ENCODE data around the gene S100A14. TPM values are rescaled to one million over a fixed set of nuclear protein-coding genes. Genes with fewer than 3 reads are reported as not detected.
"Not testable (repeated sequence)": the region's sequence is repeated elsewhere in the genome, so short reads cannot be mapped to it uniquely, and the experiment has no call there.

The S100A14 gene
- total and polyA plus RNA-seq, 4 donors: 2.5 to 91.2 TPM; not detected in 2

GRCh38 chr1:153582836-153583235, 33.3 kb downstream of the S100A14 start:
- H3K27ac ChIP-seq (ENCODE audit: low read depth in 1 of 2, low read length in 2 of 2); H3K4me1 ChIP-seq (ENCODE audit: control insufficient read depth in 1 of 2, insufficient read depth in 2 of 2, low read length in 2 of 2); H3K36me3 ChIP-seq (ENCODE audit: control insufficient read depth in 1 of 2, insufficient read depth in 2 of 2, low read length in 1 of 2); DNase-seq; H3K9me3 ChIP-seq (ENCODE audit: control insufficient read depth, low read length); ATAC-seq (ENCODE audit: low FRiP score); H3K4me3 ChIP-seq (ENCODE audit: low read length in 2 of 2); H3K27me3 ChIP-seq (ENCODE audit: control insufficient read depth in 1 of 2, insufficient read depth in 2 of 2, low read length in 1 of 2); intact Hi-C loops (cut with DNase I): not testable (repeated sequence)
- WGBS, 2 donors: 93% methylated on average over 29 to 34 of the region's 34 CpGs

GRCh38 chr1:153578936-153579335, 37.2 kb downstream of the S100A14 start:
- 93 to 94% methylated on average over 3 of the region's 3 CpGs for WGBS, 2 donors
- no peak overlapping the region for H3K4me3 ChIP-seq (ENCODE audit: low read length in 2 of 2)
- no peaks in the 10 kb centered on the region for H3K9me3 ChIP-seq (ENCODE audit: control insufficient read depth, low read length)
- DNase-seq (no peak), ATAC-seq (ENCODE audit: low FRiP score) (no peak)
- no peaks in the 10 kb centered on the region for H3K27me3 ChIP-seq (ENCODE audit: control insufficient read depth in 1 of 2, insufficient read depth in 2 of 2, low read length in 1 of 2)
- H3K27ac ChIP-seq (ENCODE audit: low read depth in 1 of 2, low read length in 2 of 2): no peak overlapping the region
- no peaks in the 10 kb centered on the region for H3K4me1 ChIP-seq (ENCODE audit: control insufficient read depth in 1 of 2, insufficient read depth in 2 of 2, low read length in 2 of 2)
- intact Hi-C loops (cut with DNase I): loop anchor here in 1 of 2 donors (10.0 kb wide), 1 partner anchor 96 kb away; the partner anchor contains the start of genes ILF2 and NPR1
- no peaks in the 10 kb centered on the region for H3K36me3 ChIP-seq (ENCODE audit: control insufficient read depth in 1 of 2, insufficient read depth in 2 of 2, low read length in 1 of 2)

GRCh38 chr1:153578490-153578889, 37.6 kb downstream of the S100A14 start:
- H3K4me3 ChIP-seq (ENCODE audit: low read length in 2 of 2): no peak overlapping the region
- DNase-seq: no peak
- ATAC-seq (ENCODE audit: low FRiP score): no peak
- H3K4me1 ChIP-seq (ENCODE audit: control insufficient read depth in 1 of 2, insufficient read depth in 2 of 2, low read length in 2 of 2): no peaks in the 10 kb centered on the region
- H3K27ac ChIP-seq (ENCODE audit: low read depth in 1 of 2, low read length in 2 of 2): no peak overlapping the region
- H3K27me3 ChIP-seq (ENCODE audit: control insufficient read depth in 1 of 2, insufficient read depth in 2 of 2, low read length in 1 of 2): no peaks in the 10 kb centered on the region
- intact Hi-C loops (cut with DNase I): loop anchor here in 1 of 2 donors (10.0 kb wide), 1 partner anchor 96 kb away; the partner anchor contains the start of genes ILF2 and NPR1
- H3K9me3 ChIP-seq (ENCODE audit: control insufficient read depth, low read length): no peaks in the 10 kb centered on the region
- H3K36me3 ChIP-seq (ENCODE audit: control insufficient read depth in 1 of 2, insufficient read depth in 2 of 2, low read length in 1 of 2): no peaks in the 10 kb centered on the region

GRCh38 chr1:153577624-153578051, 38.5 kb downstream of the S100A14 start:
- Histone ChIP-seq H3K36me3 (ENCODE audit: control insufficient read depth in 1 of 2, insufficient read depth in 2 of 2, low read length in 1 of 2) (no peaks in the 10 kb centered on the region), H3K27ac (ENCODE audit: low read depth in 1 of 2, low read length in 2 of 2) (no peak overlapping the region), H3K27me3 (ENCODE audit: control insufficient read depth in 1 of 2, insufficient read depth in 2 of 2, low read length in 1 of 2) (no peaks in the 10 kb centered on the region), H3K4me1 (ENCODE audit: control insufficient read depth in 1 of 2, insufficient read depth in 2 of 2, low read length in 2 of 2) (no peaks in the 10 kb centered on the region), H3K9me3 (ENCODE audit: control insufficient read depth, low read length) (no peaks in the 10 kb centered on the region), H3K4me3 (ENCODE audit: low read length in 2 of 2) (no peak overlapping the region)
- DNase-seq (no peak), ATAC-seq (ENCODE audit: low FRiP score) (peak; percentile 73)
- intact Hi-C loops (cut with DNase I): loop anchor here in 1 of 2 donors (10.0 kb wide), 1 partner anchor 97 kb away; the partner anchor contains the start of genes ILF2 and NPR1
- 43 to 44% methylated on average over 9 of the region's 9 CpGs for WGBS, 2 donors

- WGBS, 2 donors: 81 to 84% methylated on average over 4 of the region's 4 CpGs
- intact Hi-C loops (cut with DNase I): loop anchor here in 1 of 2 donors (10.0 kb wide), 1 partner anchor 98 kb away; the partner anchor contains the start of genes ILF2 and NPR1
Observed at GRCh38 chr1:153577138-153577537, 39.0 kb downstream of the S100A14 start.

GRCh38 chr1:153575497-153575896, 40.6 kb downstream of the S100A14 start:
- H3K9me3 ChIP-seq (ENCODE audit: control insufficient read depth, low read length); H3K27ac ChIP-seq (ENCODE audit: low read depth in 1 of 2, low read length in 2 of 2); H3K36me3 ChIP-seq (ENCODE audit: control insufficient read depth in 1 of 2, insufficient read depth in 2 of 2, low read length in 1 of 2); ATAC-seq (ENCODE audit: low FRiP score); H3K4me1 ChIP-seq (ENCODE audit: control insufficient read depth in 1 of 2, insufficient read depth in 2 of 2, low read length in 2 of 2); H3K27me3 ChIP-seq (ENCODE audit: control insufficient read depth in 1 of 2, insufficient read depth in 2 of 2, low read length in 1 of 2); H3K4me3 ChIP-seq (ENCODE audit: low read length in 2 of 2); DNase-seq: not testable (repeated sequence)
- 93 to 97% methylated on average over 10 of the region's 10 CpGs for WGBS, 2 donors
- intact Hi-C loops (cut with DNase I): loop anchor here in 1 of 2 donors (10.0 kb wide), 1 partner anchor 99 kb away; the partner anchor contains the start of genes ILF2 and NPR1

More at GRCh38 chr1:153577138-153577537, 39.0 kb downstream of the S100A14 start:
- Histone ChIP-seq H3K27me3 (ENCODE audit: control insufficient read depth in 1 of 2, insufficient read depth in 2 of 2, low read length in 1 of 2) (no peaks in the 10 kb centered on the region), H3K4me3 (ENCODE audit: low read length in 2 of 2) (no peak overlapping the region), H3K36me3 (ENCODE audit: control insufficient read depth in 1 of 2, insufficient read depth in 2 of 2, low read length in 1 of 2) (no peaks in the 10 kb centered on the region), H3K9me3 (ENCODE audit: control insufficient read depth, low read length) (no peaks in the 10 kb centered on the region), H3K27ac (ENCODE audit: low read depth in 1 of 2, low read length in 2 of 2) (no peak overlapping the region), H3K4me1 (ENCODE audit: control insufficient read depth in 1 of 2, insufficient read depth in 2 of 2, low read length in 2 of 2) (no peaks in the 10 kb centered on the region)
- no peak for DNase-seq
- no peak for ATAC-seq (ENCODE audit: low FRiP score)

- WGBS, 2 donors: 93 to 96% methylated on average over 24 to 35 of the region's 35 CpGs
- intact Hi-C loops (cut with DNase I): loop anchor here in 1 of 2 donors (10.0 kb wide), 1 partner anchor 100 kb away; the partner anchor contains the start of genes ILF2 and NPR1
- not testable (repeated sequence) for DNase-seq
Observed at GRCh38 chr1:153575081-153575491, 41.0 kb downstream of the S100A14 start.

GRCh38 chr1:153573351-153573750, 42.8 kb downstream of the S100A14 start:
- no peaks in the 10 kb centered on the region for H3K36me3 ChIP-seq (ENCODE audit: control insufficient read depth in 1 of 2, insufficient read depth in 2 of 2, low read length in 1 of 2)
- H3K4me3 ChIP-seq (ENCODE audit: low read length in 2 of 2): no peak overlapping the region
- no peaks in the 10 kb centered on the region for H3K27me3 ChIP-seq (ENCODE audit: control insufficient read depth in 1 of 2, insufficient read depth in 2 of 2, low read length in 1 of 2)
- ATAC-seq (ENCODE audit: low FRiP score) (no peak), DNase-seq (no peak)
- no peaks in the 10 kb centered on the region for H3K9me3 ChIP-seq (ENCODE audit: control insufficient read depth, low read length)
- peak overlapping the region in 1 of 2 donors; percentile 70 for H3K27ac ChIP-seq (ENCODE audit: low read depth in 1 of 2, low read length in 2 of 2)
- intact Hi-C loops (cut with DNase I): loop anchor here (5.0 to 10.0 kb wide), 3 partner anchors 39 to 101 kb away; partner anchors contain the start of genes ILF2 (in 1 of the 2), NPR1 (in 1 of the 2), S100A14 (in 1 of the 2) and S100A16 (in 1 of the 2)
- WGBS, 2 donors: 71 to 77% methylated on average over 3 of the region's 3 CpGs
- no peaks in the 10 kb centered on the region for H3K4me1 ChIP-seq (ENCODE audit: control insufficient read depth in 1 of 2, insufficient read depth in 2 of 2, low read length in 2 of 2)

More at GRCh38 chr1:153575081-153575491, 41.0 kb downstream of the S100A14 start:
- H3K27me3 ChIP-seq (ENCODE audit: control insufficient read depth in 1 of 2, insufficient read depth in 2 of 2, low read length in 1 of 2); H3K4me1 ChIP-seq (ENCODE audit: control insufficient read depth in 1 of 2, insufficient read depth in 2 of 2, low read length in 2 of 2); H3K36me3 ChIP-seq (ENCODE audit: control insufficient read depth in 1 of 2, insufficient read depth in 2 of 2, low read length in 1 of 2); H3K9me3 ChIP-seq (ENCODE audit: control insufficient read depth, low read length); H3K27ac ChIP-seq (ENCODE audit: low read depth in 1 of 2, low read length in 2 of 2); H3K4me3 ChIP-seq (ENCODE audit: low read length in 2 of 2); ATAC-seq (ENCODE audit: low FRiP score): not testable (repeated sequence)

- ATAC-seq (ENCODE audit: low FRiP score) (peak; percentile 91), DNase-seq (peak; percentile 89 to 90)
- 0 to 1% methylated on average over 3 of the region's 3 CpGs for WGBS, 2 donors
- H3K4me3 ChIP-seq (ENCODE audit: low read length in 2 of 2): no peak overlapping the region
- H3K4me1 ChIP-seq (ENCODE audit: control insufficient read depth in 1 of 2, insufficient read depth in 2 of 2, low read length in 2 of 2): no peaks in the 10 kb centered on the region
- no peaks in the 10 kb centered on the region for H3K27me3 ChIP-seq (ENCODE audit: control insufficient read depth in 1 of 2, insufficient read depth in 2 of 2, low read length in 1 of 2)
- no peaks in the 10 kb centered on the region for H3K36me3 ChIP-seq (ENCODE audit: control insufficient read depth in 1 of 2, insufficient read depth in 2 of 2, low read length in 1 of 2)
- H3K9me3 ChIP-seq (ENCODE audit: control insufficient read depth, low read length): no peaks in the 10 kb centered on the region
- intact Hi-C loops (cut with DNase I): loop anchor here (5.0 to 10.0 kb wide), 3 partner anchors 40 to 102 kb away; partner anchors contain the start of genes ILF2 (in 1 of the 2), NPR1 (in 1 of the 2), S100A14 (in 1 of the 2) and S100A16 (in 1 of the 2)
- peak overlapping the region in 1 of 2 donors; percentile 52 for H3K27ac ChIP-seq (ENCODE audit: low read depth in 1 of 2, low read length in 2 of 2)
Observed at GRCh38 chr1:153572569-153573015, 43.5 kb downstream of the S100A14 start.
